Fibroblast of villous mesenchyme (primary cell): Measurements from ENCODE around the gene HDLBP. TPM values are rescaled to one million over a fixed set of nuclear protein-coding genes. Genes with fewer than 3 reads are reported as not detected.

ENCODE experiments used
- DNase-seq: peaks from one replicate; pipeline ENCODE4 v3.0.0-alpha.2; 2010; ENCODE audit warnings: low read depth
- H3K4me3 ChIP-seq: 2 replicates; pipeline ENCODE4 v1.5.1; 2011; ENCODE audit warnings: low read depth, mild to moderate bottlenecking, low read length
- CTCF ChIP-seq: IDR thresholded peaks from 2 replicates; pipeline ENCODE4 v1.5.1; 2012; ENCODE audit warnings: low read depth, mild to moderate bottlenecking, low read length; ENCODE audit not compliant: insufficient read depth
- total RNA-seq: library from RNA; depleted of rRNA; stranded (reverse); fragments of >200 nt; gene quantifications from 2 replicates; pipeline ENCODE4 v1.2.3, GENCODE V29; 2012

The HDLBP gene
- total RNA-seq, 1 donor, result 1,343 TPM

GRCh38 chr2:241271706-241272302 lies 43.7 kb downstream of the HDLBP start:
- DNase-seq, result peak; percentile 91
- H3K4me3 ChIP-seq, result peak overlapping the region; percentile 93
- TF ChIP-seq CTCF, result no peak

DNA sequence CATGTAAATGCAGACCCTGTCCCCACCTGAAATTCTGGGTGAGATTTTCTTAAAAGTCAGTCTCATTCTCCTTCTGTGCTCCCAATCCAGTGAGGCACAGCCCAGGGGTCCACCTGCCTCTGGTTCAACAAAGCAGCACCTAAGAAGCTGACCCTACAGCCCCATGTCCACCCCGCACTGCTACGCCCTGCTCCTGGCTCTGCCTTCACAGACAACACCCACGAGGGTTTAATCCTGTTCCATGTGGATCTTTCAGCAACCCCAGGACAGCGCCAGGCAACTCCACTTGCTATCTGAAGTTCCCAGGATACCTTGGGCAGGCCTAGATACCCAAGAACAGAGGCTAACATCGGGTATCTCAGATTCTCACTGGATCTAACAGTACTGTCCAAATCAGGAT lies 44.9 kb downstream of the HDLBP start:
- no peak for TF ChIP-seq CTCF
- peak overlapping the region; percentile 93 for H3K4me3 ChIP-seq
- DNase-seq, result no peak

GRCh38 chr2:241269707-241270520 lies 45.6 kb downstream of the HDLBP start:
- peak overlapping the region; percentile 93 for H3K4me3 ChIP-seq
- TF ChIP-seq CTCF, result no peak
- no peak for DNase-seq

- H3K4me3 ChIP-seq, result peak overlapping the region; percentile 93
- no peak for TF ChIP-seq CTCF
- DNase-seq, result peak; percentile 74
These were observed 46.6 kb downstream of the HDLBP start for GRCh38 chr2:241268716-241269445.

DNA sequence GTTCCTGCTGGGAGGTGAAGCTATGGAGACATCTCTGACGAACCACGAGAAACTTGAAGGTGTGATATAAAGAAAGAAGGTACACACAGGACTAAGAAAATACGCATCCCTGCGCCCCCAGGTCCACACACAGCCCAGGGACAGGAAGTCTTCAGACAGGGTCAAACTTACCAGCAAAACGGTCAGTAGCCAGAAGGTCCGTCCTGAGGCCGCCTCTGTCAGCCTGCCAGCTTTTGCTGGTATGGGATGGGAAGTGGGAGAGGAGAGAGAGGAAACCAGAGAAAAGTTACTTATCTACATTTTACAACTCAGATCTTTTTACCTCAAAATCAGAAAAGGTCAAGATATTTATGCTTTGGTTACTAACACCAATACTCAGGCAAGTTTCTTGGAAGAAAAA lies 47.2 kb downstream of the HDLBP start:
- no peak for DNase-seq
- TF ChIP-seq CTCF, result no peak
- no peak overlapping the region for H3K4me3 ChIP-seq

DNA sequence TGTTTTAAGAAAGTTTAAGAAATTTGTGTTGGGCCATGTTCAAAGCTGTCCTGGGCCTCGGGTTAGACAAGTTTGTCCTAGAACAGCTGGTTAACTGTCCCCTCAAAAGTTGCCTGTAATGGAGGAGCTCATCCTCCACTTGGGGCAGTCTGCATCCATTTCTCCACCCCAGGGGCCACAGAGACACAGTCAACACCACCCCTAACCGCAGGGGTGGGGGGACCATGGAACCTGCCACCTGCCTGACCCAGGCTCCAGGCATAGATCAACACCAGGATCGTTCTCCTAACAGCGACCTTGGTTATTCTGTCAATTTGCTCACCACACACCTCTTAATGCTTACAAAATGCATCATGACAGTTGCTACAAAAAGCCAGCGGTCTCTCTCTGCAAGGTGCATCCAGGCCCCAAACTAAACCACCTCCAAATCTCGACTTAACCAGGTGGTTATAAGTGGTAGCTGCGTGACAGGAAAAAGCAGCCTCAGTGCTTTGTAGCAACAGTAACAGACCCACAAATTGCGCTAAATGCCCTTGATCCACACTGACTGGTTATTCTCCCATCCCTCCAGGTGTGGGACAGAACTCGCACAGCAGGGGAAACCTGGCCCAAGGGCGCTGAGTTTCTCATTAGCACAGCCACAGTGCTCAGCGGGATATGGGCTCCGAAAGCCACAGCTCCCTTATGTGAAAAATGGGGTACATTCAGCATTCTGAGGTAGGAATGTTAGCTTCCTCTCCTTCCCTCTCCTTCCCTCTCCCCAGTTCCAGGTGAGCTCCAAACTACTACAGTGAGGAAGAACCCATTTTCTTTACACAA lies 48.0 kb downstream of the HDLBP start:
- no peak for DNase-seq
- H3K4me3 ChIP-seq, result no peak overlapping the region
- TF ChIP-seq CTCF, result no peak
